CD4-positive, alpha-beta memory T cell (primary cell): ENCODE results near the gene ANO7. TPM values are rescaled to one million over a fixed set of nuclear protein-coding genes. Genes with fewer than 3 reads are reported as not detected.
A peak's percentile ranks its signal among the peaks of the same experiment; 100 is the strongest.

Source experiments
- CTCF ChIA-PET: fragments of 350-600 bp; sonication (Branson Sonifier 250); formaldehyde crosslinking; loops from one replicate; lab custom pipeline; 2021; ENCODE audit warnings: inconsistent platforms; ENCODE audit not compliant: partially characterized antibody; lab: Charles Lee
- POLR2A ChIA-PET: fragments of 350-600 bp; sonication (Branson Sonifier 250); formaldehyde crosslinking; loops from one replicate; lab custom pipeline; 2021; ENCODE audit not compliant: partially characterized antibody; lab: Charles Lee
- DNase-seq, 5 donors: peaks; one replicate each; pipeline versions ENCODE4 v3.0.0 to v3.0.0-alpha.2; 2020 to 2022; ENCODE audit warnings: mixed read lengths in 1 of 5
- H3K27ac ChIP-seq: one replicate; pipeline ENCODE4 v1.7.0; 2013; ENCODE audit warnings: low read depth, low read length
- H3K27me3 ChIP-seq: 2 replicates; pipeline ENCODE4 v1.7.0; 2013; ENCODE audit warnings: mild to moderate bottlenecking, low read length, moderate library complexity; ENCODE audit not compliant: insufficient read depth
- H3K36me3 ChIP-seq: 2 replicates; pipeline ENCODE4 v1.7.0; 2013; ENCODE audit warnings: mild to moderate bottlenecking, low read length, moderate library complexity; ENCODE audit not compliant: insufficient read depth
- H3K4me1 ChIP-seq: 2 replicates; pipeline ENCODE4 v1.7.0; 2013; ENCODE audit warnings: mild to moderate bottlenecking, low read length, moderate library complexity; ENCODE audit not compliant: insufficient read depth
- H3K4me3 ChIP-seq, 2 donors: one replicate each; pipeline ENCODE4 v1.7.0; 2013; ENCODE audit warnings: low read length in 2 of 2, mild to moderate bottlenecking in 1 of 2
- H3K9me3 ChIP-seq, 2 donors: one replicate each; pipeline ENCODE4 v1.7.0; 2013; ENCODE audit warnings: low read length in 2 of 2, control low read depth in 1 of 2; ENCODE audit not compliant: control insufficient read depth in 1 of 2
- H3K27ac Mint-ChIP-seq, 7 donors: one replicate each; pipeline ENCODE4 v1.8.0; 2020 to 2021; ENCODE audit warnings: mixed read lengths in 7 of 7, mild to moderate bottlenecking in 6 of 7, inconsistent platforms in 3 of 7, moderate library complexity in 3 of 7
- H3K27me3 Mint-ChIP-seq, 2 donors: one replicate each; pipeline ENCODE4 v1.8.0; 2020 to 2021; ENCODE audit warnings: mixed read lengths in 2 of 2
- H3K36me3 Mint-ChIP-seq, 2 donors: one replicate each; pipeline ENCODE4 v1.8.0; 2020 to 2021; ENCODE audit warnings: mixed read lengths in 2 of 2, inconsistent platforms in 1 of 2, mild to moderate bottlenecking in 1 of 2
- H3K4me1 Mint-ChIP-seq, 4 donors: one replicate each; pipeline ENCODE4 v1.8.0; 2020 to 2021; ENCODE audit warnings: mixed read lengths in 4 of 4, mild to moderate bottlenecking in 1 of 4
- H3K4me3 Mint-ChIP-seq, 8 donors: one replicate each; pipeline ENCODE4 v1.8.0; 2020 to 2021; ENCODE audit warnings: mixed read lengths in 8 of 8, mild to moderate bottlenecking in 7 of 8, moderate library complexity in 6 of 8, inconsistent platforms in 3 of 8
- H3K9me3 Mint-ChIP-seq, 8 donors: one replicate each; pipeline ENCODE4 v1.8.0; 2020 to 2021; ENCODE audit warnings: mixed read lengths in 8 of 8, mild to moderate bottlenecking in 5 of 8, inconsistent platforms in 3 of 8, moderate library complexity in 1 of 8
- intact Hi-C: fragments of 100-400 bp; cut with micrococcal nuclease; formaldehyde crosslinking; loops from one replicate; pipeline ENCODE4 v1.15.1; 2023
- polyA plus RNA-seq, 2 donors: library from polyadenylated mRNA; unstranded; fragments of 300-500 nt; fragmentation: Illumina TruSeq; gene quantifications; one replicate each; pipeline ENCODE4 v1.2.3, GENCODE V29; 2021
- total RNA-seq, 2 experiments: library from RNA; stranded (reverse); gene quantifications; one replicate each; pipeline ENCODE4 v1.2.3, GENCODE V29; 2021

The ANO7 gene
- total and polyA plus RNA-seq, 4 experiments from 2014 or later = 0.13 to 0.81 (median 0.53) TPM; not detected in 1

- Histone ChIP-seq H3K36me3 (peaks cover 28% of the 10 kb centered on the region), H3K4me1 (no peaks in the 10 kb centered on the region), H3K27ac (no peak overlapping the region), H3K4me3 (no peak overlapping the region), H3K27me3 (no peaks in the 10 kb centered on the region), H3K9me3 (no peaks in the 10 kb centered on the region)
- no peak for DNase-seq
- Mint-ChIP-seq H3K27me3 (no peaks in the 10 kb centered on the region), H3K27ac (no peak overlapping the region), H3K9me3 (peaks cover 0 to 2% (median 0%) of the 10 kb centered on the region in 8 donors), H3K4me3 (no peak overlapping the region), H3K4me1 (peaks cover 0 to 17% (median under 1%) of the 10 kb centered on the region in 4 donors), H3K36me3 (peaks cover 37 to 40% of the 10 kb centered on the region in 2 donors)
- ChIA-PET POLR2A (no interaction called here), CTCF (interaction anchor here (1.6 kb wide), 1 partner anchor 9 kb away, joined by 6 read pairs; no protein-coding TSS in a partner anchor)
- intact Hi-C loops = no loop called here
Measured at GRCh38 chr2:241227594-241227993, 39.1 kb downstream of the ANO7 start.

DNA sequence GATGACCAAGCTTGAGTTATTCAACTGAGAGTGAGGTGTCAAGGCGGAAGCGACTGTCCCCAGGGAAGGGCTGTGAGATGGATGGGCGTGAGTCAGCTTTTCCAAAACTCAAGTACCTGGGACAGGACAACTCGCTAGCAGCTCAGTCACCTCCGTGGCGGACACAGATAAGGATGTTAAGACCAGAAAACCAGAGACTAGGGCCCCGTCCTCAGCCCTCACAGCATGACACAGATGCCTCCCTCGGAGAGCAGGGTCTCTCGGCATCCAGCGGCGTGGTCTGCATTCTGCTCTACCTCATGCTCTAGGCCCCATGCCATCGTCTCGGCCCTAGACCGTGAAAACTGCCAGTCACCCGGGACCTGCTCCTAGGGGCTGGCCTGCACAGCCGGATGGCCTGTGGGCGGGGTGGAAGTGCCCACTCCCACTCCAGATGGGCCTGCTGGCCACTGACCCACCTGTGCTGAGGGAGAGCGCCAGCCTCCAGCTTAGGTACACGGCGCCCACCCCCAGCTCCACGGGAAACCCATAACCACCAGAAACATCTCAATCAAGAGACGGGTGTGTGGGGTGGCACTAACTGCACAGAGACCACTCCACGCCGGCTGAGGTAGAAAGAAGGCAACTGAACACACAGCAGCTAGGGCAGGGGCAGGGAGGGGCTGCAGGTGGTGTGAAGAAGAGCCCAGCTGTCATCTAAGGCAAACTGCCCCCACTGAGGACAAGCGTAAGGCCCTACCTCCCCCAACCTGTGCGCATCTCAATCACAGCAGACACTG is 39.8 kb downstream of the ANO7 start:
- H3K27me3 ChIP-seq = no peaks in the 10 kb centered on the region
- no peak overlapping the region for H3K4me3 ChIP-seq
- peaks cover 0 to 10% (median under 1%) of the 10 kb centered on the region in 4 donors for H3K4me1 Mint-ChIP-seq
- POLR2A ChIA-PET = no interaction called here
- no peak for DNase-seq
- no peak overlapping the region for H3K27ac ChIP-seq
- no peaks in the 10 kb centered on the region for H3K4me1 ChIP-seq
- no peaks in the 10 kb centered on the region for H3K9me3 ChIP-seq
- intact Hi-C loops = no loop called here
- H3K9me3 Mint-ChIP-seq = peaks cover 0 to 2% (median 0%) of the 10 kb centered on the region in 8 donors
- H3K27ac Mint-ChIP-seq = peak overlapping the region in 1 of 7 donors; percentile 70
- no peak overlapping the region for H3K4me3 Mint-ChIP-seq
- CTCF ChIA-PET = interaction anchor here (1.6 kb wide), 1 partner anchor 10 kb away, joined by 6 read pairs; no protein-coding TSS in a partner anchor
- H3K36me3 Mint-ChIP-seq = peaks cover 42 to 47% of the 10 kb centered on the region in 2 donors
- H3K36me3 ChIP-seq = peaks cover 32% of the 10 kb centered on the region
- H3K27me3 Mint-ChIP-seq = no peaks in the 10 kb centered on the region

- Mint-ChIP-seq H3K9me3 (peaks cover 0 to 2% (median 0%) of the 10 kb centered on the region in 8 donors), H3K27me3 (no peaks in the 10 kb centered on the region), H3K4me1 (peaks cover 0 to 10% (median under 1%) of the 10 kb centered on the region in 4 donors), H3K4me3 (peak overlapping the region in 1 of 8 donors; percentile 23), H3K27ac (no peak overlapping the region), H3K36me3 (peaks cover 49 to 54% of the 10 kb centered on the region in 2 donors)
- peaks cover 39% of the 10 kb centered on the region for H3K36me3 ChIP-seq
- POLR2A ChIA-PET = no interaction called here
- H3K4me1 ChIP-seq = no peaks in the 10 kb centered on the region
- no peaks in the 10 kb centered on the region for H3K9me3 ChIP-seq
- intact Hi-C loops = no loop called here
- H3K4me3 ChIP-seq = no peak overlapping the region
- no peak for DNase-seq
- no peak overlapping the region for H3K27ac ChIP-seq
- CTCF ChIA-PET = no interaction called here
- no peaks in the 10 kb centered on the region for H3K27me3 ChIP-seq
Measured at GRCh38 chr2:241228860-241229516, 40.5 kb downstream of the ANO7 start.

DNA sequence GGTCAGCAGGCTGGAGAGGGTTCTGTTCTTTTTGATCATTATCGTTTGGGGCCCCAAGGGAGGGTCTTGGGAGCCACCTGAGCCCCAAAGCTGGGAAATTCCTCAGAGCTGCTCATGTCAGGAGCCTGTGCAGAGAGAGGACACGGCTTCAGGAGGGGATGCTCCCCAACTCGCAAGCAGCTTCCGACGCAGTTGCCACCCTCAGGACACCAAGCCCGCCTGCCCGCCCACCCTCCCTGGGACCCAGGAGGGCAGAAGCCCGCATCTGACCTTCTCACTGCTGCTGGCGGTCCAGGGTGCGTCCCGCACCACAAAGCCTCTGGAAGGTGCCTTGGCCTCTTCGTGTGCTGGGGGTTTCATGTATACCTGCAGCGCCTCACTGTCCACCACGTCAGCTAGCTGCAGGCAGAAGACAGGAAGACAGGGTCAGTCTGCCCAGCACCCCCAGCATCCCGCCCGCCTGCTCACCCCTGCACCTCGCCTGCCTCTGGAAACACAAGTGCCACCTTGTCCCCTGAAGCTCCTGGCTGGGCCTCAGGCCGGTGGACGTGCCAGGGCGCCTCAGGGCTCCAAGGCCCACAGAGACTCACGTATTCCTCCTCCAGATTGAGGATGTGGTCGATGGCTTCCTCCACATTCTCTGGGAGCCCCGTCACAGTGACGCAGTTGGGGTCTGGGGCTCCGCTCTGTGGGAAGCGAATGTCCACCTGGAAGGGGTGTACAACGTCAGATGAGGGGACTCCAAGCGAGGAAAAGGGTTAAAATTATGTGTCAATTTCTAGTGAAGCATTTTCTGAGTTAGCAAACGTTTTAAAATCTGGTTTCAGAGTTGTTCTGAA is 41.3 kb downstream of the ANO7 start:
- DNase-seq = no peak
- Mint-ChIP-seq H3K27ac (no peak overlapping the region), H3K36me3 (peaks cover 57 to 62% of the 10 kb centered on the region in 2 donors), H3K4me3 (no peak overlapping the region), H3K4me1 (peaks cover 0 to 6% (median under 1%) of the 10 kb centered on the region in 4 donors), H3K27me3 (no peaks in the 10 kb centered on the region), H3K9me3 (no peaks in the 10 kb centered on the region)
- H3K27ac ChIP-seq = no peak overlapping the region
- H3K27me3 ChIP-seq = no peaks in the 10 kb centered on the region
- ChIA-PET POLR2A (no interaction called here), CTCF (no interaction called here)
- H3K9me3 ChIP-seq = no peaks in the 10 kb centered on the region
- no peak overlapping the region for H3K4me3 ChIP-seq
- intact Hi-C loops = no loop called here
- H3K36me3 ChIP-seq = peaks cover 47% of the 10 kb centered on the region
- no peaks in the 10 kb centered on the region for H3K4me1 ChIP-seq

DNA sequence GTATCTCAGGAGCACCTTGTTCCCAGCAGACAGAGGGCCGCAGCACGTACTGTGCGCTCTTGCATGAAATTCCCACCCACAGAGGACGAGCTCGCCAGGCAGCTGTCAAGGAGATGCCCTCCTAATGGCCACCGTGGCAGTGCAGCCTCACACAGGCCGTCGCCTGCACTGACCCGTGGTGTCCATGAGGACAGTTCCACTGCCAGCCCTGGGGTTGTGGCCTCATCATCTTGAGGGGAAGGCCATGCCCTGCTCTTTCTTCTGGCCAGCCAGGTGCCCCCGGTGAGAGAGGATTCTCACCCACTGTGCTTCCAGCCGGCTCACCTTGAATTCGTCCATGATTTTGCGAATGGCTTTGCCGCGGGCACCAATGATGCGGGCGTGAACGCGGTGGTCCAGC is 42.0 kb downstream of the ANO7 start:
- DNase-seq = no peak
- CTCF ChIA-PET = no interaction called here
- H3K9me3 ChIP-seq = no peaks in the 10 kb centered on the region
- Mint-ChIP-seq H3K4me1 (peaks cover 0 to 6% (median under 1%) of the 10 kb centered on the region in 4 donors), H3K27me3 (no peaks in the 10 kb centered on the region), H3K4me3 (no peak overlapping the region), H3K9me3 (no peaks in the 10 kb centered on the region), H3K36me3 (peaks cover 64 to 67% of the 10 kb centered on the region in 2 donors), H3K27ac (no peak overlapping the region)
- no peak overlapping the region for H3K4me3 ChIP-seq
- POLR2A ChIA-PET = no interaction called here
- H3K27me3 ChIP-seq = no peaks in the 10 kb centered on the region
- intact Hi-C loops = no loop called here
- no peaks in the 10 kb centered on the region for H3K4me1 ChIP-seq
- peaks cover 53% of the 10 kb centered on the region for H3K36me3 ChIP-seq
- no peak overlapping the region for H3K27ac ChIP-seq

- no peaks in the 10 kb centered on the region for H3K27me3 ChIP-seq
- peaks cover 77% of the 10 kb centered on the region for H3K36me3 ChIP-seq
- H3K4me3 ChIP-seq = no peak overlapping the region
- H3K9me3 ChIP-seq = no peaks in the 10 kb centered on the region
- no peak overlapping the region for H3K27ac ChIP-seq
- Mint-ChIP-seq H3K27me3 (no peaks in the 10 kb centered on the region), H3K9me3 (no peaks in the 10 kb centered on the region), H3K36me3 (peaks cover 78 to 80% of the 10 kb centered on the region in 2 donors), H3K4me3 (no peak overlapping the region), H3K4me1 (peaks cover 0 to 6% (median 0%) of the 10 kb centered on the region in 4 donors), H3K27ac (no peak overlapping the region)
- CTCF ChIA-PET = no interaction called here
- H3K4me1 ChIP-seq = no peaks in the 10 kb centered on the region
- POLR2A ChIA-PET = interaction anchor here (0.7 kb wide), 1 partner anchor 82 kb away, joined by 3 read pairs; no protein-coding TSS in a partner anchor
- DNase-seq = no peak
- intact Hi-C loops = no loop called here
Measured at GRCh38 chr2:241232736-241233575, 44.5 kb downstream of the ANO7 start.
